ENCODE results near the gene SLC35E1.

SLC35E1 gene

DNA sequence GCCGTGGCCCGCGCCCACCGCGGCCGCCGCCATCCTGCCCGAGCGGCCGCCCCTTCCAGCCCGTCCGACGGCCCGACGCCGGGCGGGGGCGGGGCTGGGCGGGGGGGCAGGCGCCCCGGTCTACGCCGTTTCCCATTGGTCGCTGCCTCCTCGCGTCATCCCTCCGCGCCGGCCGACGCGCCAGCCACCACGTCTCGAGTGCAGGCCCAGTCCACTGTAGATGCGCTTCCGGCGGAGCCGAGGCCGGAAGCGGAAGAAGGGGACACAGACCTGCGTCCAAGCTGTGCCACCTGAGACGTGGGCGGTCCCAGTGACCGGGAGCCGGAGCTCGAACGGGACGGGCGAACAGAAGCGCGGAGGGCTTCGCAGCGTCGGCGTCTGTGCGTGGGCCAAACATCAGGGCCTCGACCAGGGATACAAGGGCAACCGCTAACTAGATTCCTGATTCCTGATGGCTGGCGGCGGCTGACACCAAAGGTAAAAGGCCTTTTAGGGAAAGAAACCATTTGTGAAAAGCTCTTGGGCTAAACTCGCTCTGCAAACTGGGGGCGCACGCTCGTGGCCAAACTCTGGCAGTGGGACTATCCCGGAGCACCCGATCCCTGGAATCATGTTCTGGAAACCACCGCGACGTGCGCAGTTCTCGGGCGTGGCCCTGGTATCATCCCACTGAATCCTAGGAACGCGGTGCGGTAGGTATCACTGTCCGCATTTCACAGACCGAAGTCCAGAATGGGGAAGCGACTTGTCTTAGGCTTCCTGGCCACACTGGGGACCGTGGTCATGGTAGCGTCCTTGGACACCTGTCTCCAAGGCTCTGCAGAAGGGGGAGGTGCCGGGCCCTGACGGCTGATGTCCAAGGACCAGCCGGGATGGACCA is at the start of gene SLC35E1:
TSS of gene SLC35E1 (minus strand) at position 84 of the 880 bp plus-strand sequence. CDS start at position 33, 51 bp downstream.
- peak; percentile 91 for DNase-seq

DNA sequence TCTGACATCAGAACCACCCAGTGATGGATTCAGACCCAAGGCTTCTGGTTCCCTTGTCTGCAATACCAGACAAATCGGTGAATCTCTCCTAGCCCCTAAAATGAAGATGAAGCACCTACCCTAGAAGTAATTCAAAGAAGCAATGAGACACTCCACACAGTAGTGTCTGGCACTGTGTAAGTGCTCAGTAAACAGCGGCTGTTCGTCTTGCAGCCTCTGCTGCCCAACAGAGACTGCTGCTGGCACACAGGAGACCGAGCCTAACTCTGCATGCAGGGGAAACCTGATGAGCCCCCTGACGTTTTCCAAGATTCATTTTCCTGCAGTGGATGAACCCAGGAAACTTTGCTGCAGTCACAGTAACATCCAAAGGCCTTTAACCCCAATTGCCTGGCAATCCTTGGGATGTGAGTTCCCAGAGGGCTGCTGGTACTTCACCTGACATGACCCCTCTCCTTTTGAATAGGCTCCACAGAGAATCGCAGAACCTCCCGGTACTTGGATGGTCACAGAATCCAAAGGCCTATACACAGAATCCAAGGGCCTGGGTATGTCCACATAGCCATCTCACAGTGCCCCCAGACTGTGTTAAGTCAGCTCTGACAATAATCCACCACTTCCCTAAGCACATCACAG is 49.1 kb upstream of the SLC35E1 start:
- no peak for DNase-seq

DNA sequence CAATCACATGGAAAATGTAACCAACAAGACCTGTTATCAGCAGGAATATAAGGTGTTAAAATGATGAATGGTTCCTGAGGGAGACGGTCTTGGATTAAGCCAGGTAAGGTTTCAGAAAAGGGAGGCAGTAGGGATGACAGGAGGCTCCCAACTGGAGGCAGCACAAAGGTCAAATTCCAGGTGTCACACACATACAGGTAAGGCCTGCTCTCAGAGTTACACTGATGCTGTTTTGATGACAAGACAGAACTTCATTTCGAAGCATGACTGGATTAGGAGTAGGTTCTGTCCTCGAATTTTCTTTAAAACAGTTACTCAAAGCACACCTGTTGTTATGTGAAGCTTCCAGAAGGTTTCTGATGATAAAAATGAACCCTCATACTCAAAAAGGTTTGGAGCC is 48.4 kb upstream of the SLC35E1 start:
- no peak for DNase-seq

- DNase-seq = no peak
Measured at GRCh38 chr19:16620018-16620417, 47.8 kb upstream of the SLC35E1 start.

GRCh38 chr19:16619457-16619856 is 47.2 kb upstream of the SLC35E1 start:
- no peak for DNase-seq

GRCh38 chr19:16618248-16618647 is 46.0 kb upstream of the SLC35E1 start:
- DNase-seq = no peak

GRCh38 chr19:16615808-16616207 is 43.6 kb upstream of the SLC35E1 start:
- no peak for DNase-seq

- DNase-seq = no peak
Measured at GRCh38 chr19:16614941-16615340, 42.7 kb upstream of the SLC35E1 start.

DNA sequence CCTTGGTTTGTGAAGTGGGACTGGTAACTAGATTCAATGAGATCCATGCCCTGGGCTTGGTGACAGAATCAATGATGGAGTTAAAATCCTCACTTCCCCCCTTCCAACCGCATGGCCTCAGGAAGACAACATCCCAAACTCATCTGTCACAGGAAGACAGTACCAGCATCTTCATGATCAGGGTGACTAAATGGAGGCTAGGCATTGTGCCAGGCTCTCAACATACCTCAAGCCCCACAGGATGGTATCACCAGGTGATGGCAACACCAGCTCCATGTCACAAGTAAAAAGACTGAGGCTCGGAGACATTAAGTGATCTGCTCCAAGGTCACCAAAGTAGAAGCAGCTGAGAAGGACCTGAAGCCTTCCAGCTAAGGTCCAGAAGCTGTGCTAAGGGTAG is 41.6 kb upstream of the SLC35E1 start:
- no peak for DNase-seq

GRCh38 chr19:16612636-16613035 is 40.4 kb upstream of the SLC35E1 start:
- no peak for DNase-seq

DNA sequence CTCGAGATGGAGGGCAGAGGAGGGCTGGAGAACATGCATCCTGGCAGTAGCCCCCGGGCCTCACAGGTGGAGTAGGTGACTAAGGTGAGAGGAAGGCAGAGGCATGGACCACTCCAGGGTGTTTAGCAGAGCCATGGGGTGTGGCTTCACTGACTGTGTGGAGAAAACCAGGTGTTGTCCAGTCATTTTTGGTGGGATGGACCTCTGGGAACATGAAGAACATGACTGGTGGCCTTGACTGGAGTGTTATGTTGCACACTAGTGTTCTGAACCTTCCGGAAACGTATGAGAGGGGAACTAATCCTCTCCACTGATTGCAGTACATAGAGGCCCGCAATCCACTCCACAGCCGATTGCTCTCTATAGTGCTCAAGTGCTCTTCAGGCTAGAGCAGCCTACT is 38.9 kb upstream of the SLC35E1 start:
- DNase-seq = no peak

DNA sequence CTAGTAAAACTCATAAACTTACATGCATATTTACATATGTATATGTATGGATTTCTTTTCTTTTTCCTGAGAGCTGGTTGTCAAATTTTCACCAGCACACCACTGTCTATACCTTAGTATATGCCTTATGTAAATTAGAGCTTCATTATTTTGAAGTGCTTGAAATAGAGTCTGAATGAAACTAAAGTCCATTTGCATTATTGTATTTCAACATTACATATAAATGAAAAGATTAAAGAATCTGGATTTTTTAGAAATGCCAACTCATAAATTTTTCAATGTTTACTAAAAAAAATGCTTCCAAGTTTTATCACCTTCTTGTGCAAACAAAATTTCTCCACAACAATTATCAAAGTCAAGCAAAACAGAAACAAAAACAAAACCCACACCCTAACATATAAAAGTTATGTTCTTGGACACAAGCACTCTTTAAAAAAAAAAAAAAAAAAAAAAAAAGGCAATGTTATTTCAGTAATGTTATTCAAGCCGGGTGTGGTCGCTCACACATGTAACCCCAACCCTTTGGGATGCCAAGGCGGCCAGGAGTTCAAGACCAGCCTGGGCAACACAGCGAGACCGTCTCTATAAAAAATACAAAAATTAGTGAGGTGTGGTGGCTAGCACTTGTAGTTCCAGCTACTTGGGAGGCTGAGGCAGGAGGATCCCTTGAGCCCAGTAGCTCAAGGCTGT is 37.4 kb upstream of the SLC35E1 start:
- DNase-seq = no peak

DNA sequence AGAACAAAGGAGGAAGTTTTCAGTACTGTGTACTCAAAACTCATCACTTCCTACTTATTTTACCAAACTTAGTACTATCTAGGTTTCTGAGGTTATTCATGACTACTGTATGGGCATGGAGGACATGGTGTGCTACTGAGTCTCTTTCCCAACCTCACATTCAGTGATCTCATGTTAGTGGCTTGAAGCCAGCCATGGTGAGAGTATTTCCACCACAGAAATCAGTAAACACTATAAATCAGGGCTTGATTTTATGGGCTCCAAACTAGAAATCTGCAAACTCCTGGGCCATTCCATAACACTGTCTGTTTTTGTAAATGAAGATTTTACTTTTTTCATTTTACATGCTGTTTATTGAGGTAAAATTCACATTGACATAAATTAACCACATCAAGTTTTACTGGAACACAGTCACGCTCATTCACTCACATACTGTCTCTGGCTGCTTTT is 36.1 kb upstream of the SLC35E1 start:
- DNase-seq = no peak

DNA sequence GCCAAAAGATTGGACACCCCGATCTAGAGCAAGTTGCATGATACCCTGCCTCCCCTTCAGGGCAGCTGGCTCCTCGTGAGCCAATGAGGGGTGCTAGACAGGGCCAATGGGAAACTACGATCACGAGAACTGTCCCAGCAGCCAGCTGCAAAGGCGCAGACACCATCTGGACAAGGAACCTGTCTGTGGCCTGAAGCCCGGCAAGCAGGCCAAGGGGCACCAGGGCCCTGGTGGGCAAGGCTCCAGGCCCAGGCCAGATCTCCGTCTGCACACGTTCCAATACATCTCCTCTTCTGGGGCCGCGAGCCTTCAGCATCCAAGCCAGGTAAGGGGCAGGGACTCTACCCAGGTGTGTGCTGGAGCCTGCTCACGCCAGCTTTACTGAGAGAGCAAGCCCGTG is 35.6 kb upstream of the SLC35E1 start:
- DNase-seq = no peak

- DNase-seq = no peak
Measured at GRCh38 chr19:16605553-16605994, 33.4 kb upstream of the SLC35E1 start.

DNA sequence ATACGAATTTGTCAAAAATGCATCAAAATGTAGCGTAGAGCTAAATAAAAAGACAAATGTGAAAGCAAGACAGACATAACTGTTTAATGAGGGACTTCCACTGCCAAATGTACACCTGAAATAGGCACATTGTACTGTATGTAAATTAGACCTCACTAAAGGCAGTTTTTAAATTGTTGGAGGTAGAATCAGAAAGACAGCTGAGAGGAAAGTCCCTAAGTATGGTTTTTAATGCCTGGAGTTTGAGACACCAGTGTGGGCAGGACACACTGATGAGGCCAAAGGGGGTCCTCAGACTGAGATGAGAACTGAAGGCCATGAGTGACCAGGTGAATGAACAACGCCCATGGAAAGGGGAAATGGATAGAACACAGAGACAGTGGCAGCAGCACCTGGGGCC is 32.9 kb upstream of the SLC35E1 start:
- no peak for DNase-seq

GRCh38 chr19:16604615-16605014 is 32.4 kb upstream of the SLC35E1 start:
- no peak for DNase-seq

- no peak for DNase-seq
Measured at GRCh38 chr19:16603090-16603489, 30.9 kb upstream of the SLC35E1 start.

- DNase-seq = no peak
Measured at GRCh38 chr19:16601378-16602052, 29.3 kb upstream of the SLC35E1 start.

- DNase-seq = no peak
Measured at GRCh38 chr19:16600824-16601223, 28.6 kb upstream of the SLC35E1 start.

DNA sequence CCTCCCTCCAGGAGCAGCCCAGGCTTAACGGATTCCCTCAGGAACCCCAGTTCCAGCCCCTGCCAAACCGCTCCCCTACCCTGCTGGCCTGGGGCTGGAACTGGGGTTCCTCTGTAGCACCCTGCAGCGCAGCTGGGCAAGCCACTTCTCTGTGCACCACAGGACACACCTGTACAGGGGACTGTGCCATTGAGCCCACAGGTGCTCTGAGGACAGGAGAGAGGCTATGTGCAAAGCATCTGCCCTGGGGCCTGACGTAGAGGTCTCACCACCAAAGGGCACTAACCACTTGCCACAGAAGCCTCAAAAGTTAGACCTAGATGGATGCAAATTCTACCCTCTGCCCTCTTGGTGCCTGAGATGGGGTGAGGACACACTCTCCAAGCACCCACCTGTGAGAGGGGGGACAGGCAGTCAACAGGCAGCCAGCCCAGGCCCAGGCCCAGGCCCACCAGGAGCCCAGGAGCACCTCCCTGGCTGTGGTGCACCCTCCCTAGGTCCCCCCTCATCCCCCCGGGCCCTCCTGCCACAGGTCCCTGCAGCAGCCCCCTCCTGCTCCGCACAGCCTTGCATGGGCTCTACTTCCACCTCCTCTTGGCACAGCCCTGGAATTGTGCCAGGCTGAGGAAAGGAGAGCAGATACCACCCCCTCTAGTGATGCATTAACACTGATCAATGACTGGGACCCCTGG is 27.6 kb upstream of the SLC35E1 start:
- no peak for DNase-seq

DNA sequence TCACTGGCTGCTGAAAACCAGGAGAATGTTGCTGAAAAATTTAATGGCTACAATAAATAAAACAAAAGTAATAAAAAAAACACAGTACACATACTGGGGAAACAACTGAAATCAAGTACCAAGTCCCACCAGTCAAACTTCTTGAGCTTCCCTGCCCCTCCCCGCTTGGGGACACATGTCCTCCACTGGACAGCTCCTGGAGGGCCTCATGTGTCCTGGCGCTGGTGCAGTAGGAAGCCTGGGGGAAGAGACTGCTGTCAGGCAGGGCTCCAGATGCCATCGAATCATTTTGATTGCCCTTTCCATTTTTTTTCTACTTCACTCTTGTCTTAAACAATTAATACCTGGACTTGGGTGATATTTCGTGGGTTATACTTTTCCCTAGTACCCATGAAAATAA is 26.6 kb upstream of the SLC35E1 start:
- DNase-seq = no peak

Measured in CD4-positive, alpha-beta T cell treated with Interleukin-4 for 4 hours (primary cell).